ENCODE measurements around the gene UQCRQ. TPM values are rescaled to one million over a fixed set of nuclear protein-coding genes. Genes with fewer than 3 reads are reported as not detected.
A peak's percentile ranks its signal among the peaks of the same experiment; 100 is the strongest.

UQCRQ gene
- total RNA-seq = 100 to 1,000 TPM; 558 to 566 TPM

DNA sequence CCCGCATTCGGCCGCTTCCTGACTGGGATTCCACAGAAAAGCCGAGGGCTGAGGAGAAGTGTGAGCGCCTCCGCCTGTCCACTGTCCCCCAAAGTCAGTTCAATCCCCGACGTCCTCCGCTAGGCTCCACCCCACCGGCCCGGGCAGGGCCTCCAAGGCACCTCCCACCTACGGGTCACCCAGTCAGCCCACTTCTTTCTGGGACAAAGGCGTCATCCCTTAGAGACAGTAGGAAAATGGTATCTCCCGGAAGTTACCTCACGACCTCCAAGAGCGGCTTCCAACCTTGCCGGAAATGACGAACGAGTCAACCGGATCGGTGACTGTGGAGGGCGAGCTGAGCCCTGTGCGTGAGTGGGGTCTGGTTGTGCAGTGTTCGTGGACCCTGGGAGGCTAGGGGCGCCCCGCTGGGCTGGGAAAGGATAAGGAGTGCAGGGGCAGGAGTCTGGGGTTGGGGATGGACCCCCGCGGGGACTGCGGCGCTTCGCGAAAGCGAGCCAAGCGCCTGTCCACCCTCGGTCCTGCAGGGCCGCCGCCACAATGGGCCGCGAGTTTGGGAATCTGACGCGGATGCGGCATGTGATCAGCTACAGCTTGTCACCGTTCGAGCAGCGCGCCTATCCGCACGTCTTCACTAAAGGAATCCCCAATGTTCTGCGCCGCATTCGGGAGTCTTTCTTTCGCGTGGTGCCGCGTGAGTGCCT is at the start of gene UQCRQ, which contains the start of gene GDF9:
UQCRQ (plus strand) TSS at position 301 of the 704 bp plus-strand sequence; CDS start at position 541, 240 bp downstream.
GDF9 (minus strand) TSS at position 128 of the 704 bp plus-strand sequence. CDS start 1,936 bp downstream, outside the sequence.
- TF ChIP-seq, protein P1, sequence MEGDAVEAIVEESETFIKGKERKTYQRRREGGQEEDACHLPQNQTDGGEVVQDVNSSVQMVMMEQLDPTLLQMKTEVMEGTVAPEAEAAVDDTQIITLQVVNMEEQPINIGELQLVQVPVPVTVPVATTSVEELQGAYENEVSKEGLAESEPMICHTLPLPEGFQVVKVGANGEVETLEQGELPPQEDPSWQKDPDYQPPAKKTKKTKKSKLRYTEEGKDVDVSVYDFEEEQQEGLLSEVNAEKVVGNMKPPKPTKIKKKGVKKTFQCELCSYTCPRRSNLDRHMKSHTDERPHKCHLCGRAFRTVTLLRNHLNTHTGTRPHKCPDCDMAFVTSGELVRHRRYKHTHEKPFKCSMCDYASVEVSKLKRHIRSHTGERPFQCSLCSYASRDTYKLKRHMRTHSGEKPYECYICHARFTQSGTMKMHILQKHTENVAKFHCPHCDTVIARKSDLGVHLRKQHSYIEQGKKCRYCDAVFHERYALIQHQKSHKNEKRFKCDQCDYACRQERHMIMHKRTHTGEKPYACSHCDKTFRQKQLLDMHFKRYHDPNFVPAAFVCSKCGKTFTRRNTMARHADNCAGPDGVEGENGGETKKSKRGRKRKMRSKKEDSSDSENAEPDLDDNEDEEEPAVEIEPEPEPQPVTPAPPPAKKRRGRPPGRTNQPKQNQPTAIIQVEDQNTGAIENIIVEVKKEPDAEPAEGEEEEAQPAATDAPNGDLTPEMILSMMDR (IDR thresholded peaks at IDR 0.05) = no peak
- Mint-ChIP-seq H3K4me1 (ENCODE audit: low read depth) (peaks cover 29% of the 10 kb centered on the region), H3K27ac (peak within 1 kb of the TSS; percentile 100), H3K27me3 (no peaks in the 10 kb centered on the region), H3K36me3 (ENCODE audit: low read depth) (peaks cover 28% of the 10 kb centered on the region), H3K9me3 (no peaks in the 10 kb centered on the region), H3K4me3 (peak within 1 kb of the TSS; percentile 97)
- ChIA-PET CTCF (interaction anchor here (1.0 to 4.1 kb wide), 6 partner anchors 10 to 46 kb away, joined by 4 to 15 read pairs (median 5); no protein-coding TSS in a partner anchor), POLR2A (interaction anchor here (0.6 to 2.0 kb wide), 13 partner anchors 11 to 155 kb away, joined by 3 to 9 read pairs (median 3); no protein-coding TSS in a partner anchor)
- peak; percentile 95 for DNase-seq
- intact Hi-C loops (cut with micrococcal nuclease) = no loop called here
- ATAC-seq = peak; percentile 99

DNA sequence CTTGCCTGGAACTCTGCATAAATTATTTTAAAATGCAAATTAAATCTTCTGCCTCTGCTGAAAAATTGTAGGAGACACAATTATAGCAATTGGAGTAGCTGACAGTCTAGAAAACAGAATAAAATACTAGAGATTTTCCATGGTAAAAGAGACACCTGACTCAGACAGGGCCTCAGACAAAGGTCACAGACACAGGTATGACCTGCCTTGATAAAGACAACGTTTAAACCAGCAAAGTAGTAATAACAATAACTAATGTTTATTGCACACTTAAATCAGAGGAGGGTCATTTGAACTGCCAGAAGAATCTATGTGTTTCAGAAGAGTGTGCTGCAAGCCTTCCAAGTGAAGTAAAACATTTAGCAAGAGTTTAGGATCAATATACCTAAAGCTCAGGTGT is 49.4 kb upstream of the UQCRQ start:
- H3K4me1 Mint-ChIP-seq (ENCODE audit: low read depth) = peaks cover 15% of the 10 kb centered on the region
- TF ChIP-seq, protein P1 (IDR thresholded peaks at IDR 0.05) = no peak
- peaks cover 34% of the 10 kb centered on the region for H3K27me3 Mint-ChIP-seq
- H3K9me3 Mint-ChIP-seq = no peaks in the 10 kb centered on the region
- ATAC-seq = no peak
- H3K4me3 Mint-ChIP-seq = no peak overlapping the region
- no peaks in the 10 kb centered on the region for H3K36me3 Mint-ChIP-seq (ENCODE audit: low read depth)
- no peak overlapping the region for H3K27ac Mint-ChIP-seq
- ChIA-PET CTCF (interaction anchor here (0.9 to 6.0 kb wide), 12 partner anchors 9 to 431 kb away, joined by 3 to 62 read pairs (median 6); partner anchors contain the start of genes CCNI2, KIF3A and SHROOM1), POLR2A (interaction anchor here (0.8 to 1.9 kb wide), 2 partner anchors 12 to 15 kb away, joined by 3 to 6 read pairs; no protein-coding TSS in a partner anchor)
- intact Hi-C loops (cut with micrococcal nuclease) = no loop called here
- DNase-seq = no peak

DNA sequence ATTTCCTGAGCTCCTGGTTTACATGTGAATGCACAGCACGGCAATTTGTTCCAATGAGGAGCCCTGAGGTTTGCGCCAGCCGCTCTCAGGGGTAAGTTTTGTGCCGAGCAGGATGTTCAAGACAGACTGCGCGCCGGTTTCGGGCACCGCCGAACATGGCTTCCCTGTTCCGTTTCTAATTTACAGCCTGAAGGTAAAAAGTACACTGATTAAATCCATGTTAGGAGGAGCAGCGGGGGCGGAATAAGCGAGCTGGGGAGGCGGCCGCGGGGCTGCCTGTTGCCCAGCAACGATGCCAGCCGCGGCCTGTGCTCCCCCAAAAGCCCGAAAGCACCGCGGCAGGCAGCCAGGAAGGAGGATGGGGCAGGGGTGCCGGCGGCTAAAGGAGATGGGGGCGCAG is 47.0 kb upstream of the UQCRQ start:
- POLR2A ChIA-PET = interaction anchor here (1.0 to 1.8 kb wide), 3 partner anchors 12 to 329 kb away, joined by 3 to 4 read pairs (median 4); partner anchors contain the start of genes GDF9, IRF1 and UQCRQ
- peaks cover 33% of the 10 kb centered on the region for H3K27me3 Mint-ChIP-seq
- H3K36me3 Mint-ChIP-seq (ENCODE audit: low read depth) = no peaks in the 10 kb centered on the region
- H3K27ac Mint-ChIP-seq = no peak overlapping the region
- TF ChIP-seq, protein P1 (IDR thresholded peaks at IDR 0.05) = no peak
- H3K4me3 Mint-ChIP-seq = peak overlapping the region; percentile 64
- H3K9me3 Mint-ChIP-seq = no peaks in the 10 kb centered on the region
- intact Hi-C loops (cut with micrococcal nuclease) = no loop called here
- peak; percentile 15 for ATAC-seq
- CTCF ChIA-PET = interaction anchor here (1.0 to 6.0 kb wide), 50 partner anchors 8 to 450 kb away, joined by 3 to 62 read pairs (median 6); partner anchors contain the start of genes CCNI2, GDF9, IL13 and KIF3A
- DNase-seq = peak; percentile 39
- peaks cover 8% of the 10 kb centered on the region for H3K4me1 Mint-ChIP-seq (ENCODE audit: low read depth)

DNA sequence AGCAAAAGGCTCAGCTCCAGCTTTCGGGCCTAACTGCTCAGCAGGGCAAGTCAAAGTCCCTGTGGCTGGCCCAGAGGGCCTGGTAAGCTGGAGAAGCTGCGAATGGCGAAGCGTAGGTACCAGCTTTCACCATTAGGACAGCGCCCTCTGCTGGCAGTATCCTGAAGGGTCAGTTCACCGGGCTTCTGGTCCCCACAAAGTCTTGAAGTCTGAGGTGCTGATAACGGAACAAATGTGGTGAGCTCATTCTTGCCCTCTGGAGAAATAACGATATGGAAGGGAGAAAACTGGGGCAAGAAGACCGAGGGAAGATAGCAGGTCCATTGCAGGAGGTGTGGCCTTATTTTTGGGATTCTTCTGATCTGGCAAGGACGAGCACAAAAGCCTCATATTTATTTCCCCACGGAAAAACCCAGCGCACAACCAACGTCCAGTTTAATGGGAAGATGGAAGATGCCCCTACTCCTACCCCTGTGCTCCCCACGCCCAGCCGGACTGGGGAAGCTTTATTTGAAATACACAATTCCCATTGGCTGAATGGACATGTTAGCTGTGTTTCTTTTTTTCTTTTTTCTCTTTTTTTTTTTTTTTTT is 46.2 kb upstream of the UQCRQ start:
- ATAC-seq (peak; percentile 83), DNase-seq (peak; percentile 97)
- ChIA-PET POLR2A (interaction anchor here (1.0 to 1.8 kb wide), 2 partner anchors 46 to 330 kb away, joined by 4 read pairs; partner anchors contain the start of genes GDF9, IRF1 and UQCRQ), CTCF (interaction anchor here (0.6 to 6.0 kb wide), 75 partner anchors 9 to 451 kb away, joined by 3 to 62 read pairs (median 4); partner anchors contain the start of genes CCNI2, GDF9, IL13 and KIF3A)
- H3K36me3 Mint-ChIP-seq (ENCODE audit: low read depth) = no peaks in the 10 kb centered on the region
- H3K9me3 Mint-ChIP-seq = no peaks in the 10 kb centered on the region
- TF ChIP-seq, protein P1 (IDR thresholded peaks at IDR 0.05) = peak; percentile 89
- peaks cover 38% of the 10 kb centered on the region for H3K27me3 Mint-ChIP-seq
- no peak overlapping the region for H3K27ac Mint-ChIP-seq
- no peak overlapping the region for H3K4me3 Mint-ChIP-seq
- H3K4me1 Mint-ChIP-seq (ENCODE audit: low read depth) = peaks cover 10% of the 10 kb centered on the region
- intact Hi-C loops (cut with micrococcal nuclease) = loop anchor here (1.0 to 10.0 kb wide), 3 partner anchors 73 to 435 kb away; partner anchors contain the start of gene CCNI2
